LoVo (cell line): ENCODE results near the gene FSTL4.
A peak's percentile ranks its signal among the peaks of the same experiment; 100 is the strongest.

ENCODE experiments used
- DNase-seq: peaks from one replicate; pipeline ENCODE4 v3.0.0-alpha.2; 2016; ENCODE audit warnings: low spot score

FSTL4 gene

GRCh38 chr5:133427121-133427777 lies 185.1 kb downstream of the FSTL4 start:
- no peak for DNase-seq

DNA sequence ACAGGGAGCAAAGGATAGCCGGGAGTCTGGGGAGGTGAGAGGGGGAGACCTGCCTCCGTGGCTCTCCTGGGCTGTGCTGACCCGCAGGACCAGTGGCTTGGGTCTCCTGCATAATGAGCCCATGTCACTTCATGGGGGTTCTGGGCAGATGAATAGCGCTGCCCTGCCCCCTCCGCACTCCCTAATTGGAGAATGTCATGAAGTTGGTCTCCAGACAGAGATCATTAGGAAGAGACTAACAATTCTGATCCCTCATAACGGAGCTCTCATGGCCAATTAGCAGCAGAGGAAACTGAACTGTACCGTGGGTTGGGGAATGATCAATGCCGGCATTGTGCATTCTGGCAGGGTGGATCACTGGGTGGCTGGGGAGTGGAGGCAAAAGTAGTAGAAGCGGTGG lies 186.1 kb downstream of the FSTL4 start:
- no peak for DNase-seq

DNA sequence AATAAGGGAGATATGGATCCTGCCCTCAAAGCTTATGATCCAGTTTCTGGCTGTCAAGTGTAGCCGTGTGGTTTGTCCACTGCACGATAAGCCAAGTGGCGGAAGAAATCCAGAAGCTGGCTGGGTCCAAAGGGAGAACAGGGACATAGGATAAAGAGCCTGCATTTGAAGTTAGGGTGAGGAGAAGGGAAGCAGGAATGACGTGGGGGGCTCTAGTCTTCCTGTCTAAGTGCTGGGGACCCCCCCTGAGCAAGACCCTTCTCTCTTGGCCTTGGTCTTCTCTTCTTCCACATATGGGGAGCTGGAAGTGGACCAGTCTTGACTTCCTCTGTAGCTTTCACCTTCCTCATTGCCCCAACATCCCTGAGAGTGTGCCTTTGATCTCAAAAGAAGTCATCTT lies 186.6 kb downstream of the FSTL4 start:
- no peak for DNase-seq

DNA sequence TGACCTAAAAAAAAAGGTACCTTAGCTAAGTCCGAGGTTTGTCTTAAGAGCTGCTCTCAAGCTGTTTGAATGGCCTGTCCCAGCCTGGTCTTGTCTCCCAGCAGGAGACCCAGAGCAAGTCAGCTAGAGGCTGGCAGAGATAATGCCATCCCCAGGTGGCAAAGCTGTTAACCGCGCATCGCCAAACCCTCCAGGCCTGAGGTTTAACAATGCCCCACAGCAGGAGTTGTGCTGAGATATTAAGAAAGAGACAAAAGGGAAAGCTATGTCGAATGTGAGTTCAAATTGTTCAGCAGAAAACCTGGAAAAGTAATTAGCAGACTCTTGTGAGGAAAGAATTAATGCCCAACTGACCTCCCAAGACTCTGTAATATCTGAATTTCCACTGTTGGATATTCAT lies 187.1 kb downstream of the FSTL4 start:
- no peak for DNase-seq

- peak; percentile 64 for DNase-seq
Observed at GRCh38 chr5:133423618-133424282, 188.6 kb downstream of the FSTL4 start.

GRCh38 chr5:133423011-133423617 lies 189.2 kb downstream of the FSTL4 start:
- no peak for DNase-seq

- DNase-seq = no peak
Observed at GRCh38 chr5:133421806-133422205, 190.5 kb downstream of the FSTL4 start.

DNA sequence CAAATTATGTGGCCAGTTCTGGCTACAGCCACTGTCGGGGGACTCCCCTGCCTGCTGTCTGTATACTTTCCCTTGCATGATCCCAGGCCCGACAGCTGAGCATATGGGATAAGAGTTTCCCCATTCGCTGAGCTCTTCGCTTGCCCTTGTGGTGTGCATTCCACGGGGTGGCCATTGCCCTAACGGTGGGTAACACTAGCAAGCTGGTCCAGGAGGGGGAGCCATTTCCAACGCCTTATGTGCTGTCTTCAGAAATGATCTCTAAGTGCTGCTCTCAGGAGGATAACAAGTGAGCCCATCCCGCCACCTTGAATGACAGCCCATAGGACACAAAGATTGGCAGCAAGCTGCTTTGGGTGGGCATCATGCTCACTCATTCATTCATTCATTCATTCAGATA lies 190.9 kb downstream of the FSTL4 start:
- no peak for DNase-seq

DNA sequence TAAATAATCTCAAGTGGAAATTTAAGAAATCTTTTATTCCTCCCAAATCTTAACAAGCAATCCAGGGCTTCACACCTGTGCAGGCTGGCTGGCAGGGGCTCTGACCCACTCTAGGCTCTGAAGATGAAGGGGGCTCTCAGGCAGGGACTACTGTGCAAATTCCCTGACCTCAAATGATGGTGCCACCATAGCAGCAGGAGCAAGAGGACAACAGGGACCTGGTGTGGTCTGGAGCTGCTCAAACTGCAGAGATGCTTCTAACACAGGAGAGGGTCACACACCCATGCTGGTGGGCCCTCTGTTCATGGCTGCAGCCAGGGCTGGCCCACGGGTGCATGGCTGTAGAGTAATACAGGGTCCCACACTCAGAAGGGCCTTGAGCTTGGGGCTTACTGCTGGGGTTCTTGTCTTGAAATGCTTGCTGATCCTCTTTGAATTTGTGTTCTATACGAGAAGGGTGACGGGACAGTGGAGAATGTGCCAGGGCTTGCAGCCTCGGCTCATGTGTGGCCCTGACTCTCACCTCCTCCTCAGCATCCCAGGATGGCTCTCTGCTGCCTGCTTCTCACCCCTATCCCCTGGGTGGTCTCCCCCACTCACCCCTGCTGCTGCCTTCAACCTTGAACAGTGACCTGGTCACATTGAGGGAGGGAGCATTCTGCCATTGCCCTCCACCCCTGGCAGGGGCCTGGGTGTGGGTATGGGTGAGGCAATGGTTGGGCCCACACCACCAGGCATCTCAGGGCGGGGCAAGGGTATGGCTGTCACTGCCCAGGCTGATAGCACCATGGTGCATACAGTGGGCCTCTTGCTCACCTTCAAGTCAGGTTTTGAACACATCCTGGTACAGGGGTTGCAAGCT lies 191.7 kb downstream of the FSTL4 start:
- DNase-seq = no peak

GRCh38 chr5:133415906-133416305 lies 196.4 kb downstream of the FSTL4 start:
- DNase-seq = no peak

DNA sequence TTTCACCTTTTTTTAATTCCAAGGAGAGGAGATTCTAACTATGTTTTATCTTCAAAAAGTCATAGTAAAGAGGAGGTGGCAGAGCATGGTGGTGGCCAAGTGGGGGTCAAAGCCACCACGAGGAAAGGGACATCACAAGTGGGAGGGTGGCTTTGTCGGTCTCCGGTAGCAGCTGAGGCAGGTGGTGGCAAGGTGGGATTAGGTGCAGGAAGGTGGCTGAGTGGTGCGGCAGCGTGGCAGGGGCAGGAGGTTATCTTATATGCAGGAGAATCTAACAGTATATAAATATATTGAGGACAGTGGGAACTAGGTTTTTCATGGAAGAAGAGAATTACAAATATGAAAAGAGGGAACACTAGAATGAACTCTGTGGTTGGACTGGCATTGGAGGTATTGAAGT lies 196.8 kb downstream of the FSTL4 start:
- no peak for DNase-seq

DNA sequence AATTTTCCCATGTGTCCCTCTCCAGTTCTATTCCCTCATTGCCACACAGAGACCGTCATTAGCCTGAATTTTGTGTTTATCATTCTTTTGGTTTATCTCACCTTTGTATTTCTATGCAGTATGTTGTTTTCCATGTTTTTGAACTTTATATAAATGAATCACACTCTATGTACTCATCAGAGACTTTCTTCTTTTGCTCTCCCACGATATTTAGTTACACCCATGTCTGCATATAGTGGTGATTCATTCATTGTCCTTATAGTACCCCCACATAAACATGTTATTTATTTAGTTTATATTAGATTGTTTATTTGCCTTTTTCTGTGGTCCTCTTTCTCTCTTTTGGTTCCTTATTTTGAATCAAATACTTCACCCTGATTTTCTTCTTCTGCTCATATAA lies 199.7 kb downstream of the FSTL4 start:
- DNase-seq = no peak

GRCh38 chr5:133410335-133410828 lies 202.0 kb downstream of the FSTL4 start:
- DNase-seq = no peak

- DNase-seq = no peak
Observed at GRCh38 chr5:133409210-133409674, 203.1 kb downstream of the FSTL4 start.

DNA sequence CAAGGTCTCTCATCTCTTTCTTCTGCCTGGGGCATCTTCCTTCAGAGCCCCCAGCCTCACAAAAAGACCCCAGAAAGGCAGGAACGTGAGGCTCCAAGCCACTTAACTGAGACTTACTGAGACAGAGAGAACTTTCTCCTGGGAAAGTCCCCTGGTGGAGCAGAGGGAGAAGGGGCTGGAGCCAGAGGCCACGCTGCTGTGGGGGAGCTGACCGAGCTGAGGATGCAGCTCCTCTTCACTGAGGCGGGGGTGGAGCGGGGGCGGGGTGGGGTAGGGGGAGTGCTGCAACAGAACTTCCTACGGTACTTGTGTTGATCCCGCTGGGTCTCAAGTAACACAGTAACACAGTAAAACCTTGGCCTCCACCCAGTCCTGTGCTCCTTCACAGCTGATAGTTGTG lies 204.0 kb downstream of the FSTL4 start:
- no peak for DNase-seq

DNA sequence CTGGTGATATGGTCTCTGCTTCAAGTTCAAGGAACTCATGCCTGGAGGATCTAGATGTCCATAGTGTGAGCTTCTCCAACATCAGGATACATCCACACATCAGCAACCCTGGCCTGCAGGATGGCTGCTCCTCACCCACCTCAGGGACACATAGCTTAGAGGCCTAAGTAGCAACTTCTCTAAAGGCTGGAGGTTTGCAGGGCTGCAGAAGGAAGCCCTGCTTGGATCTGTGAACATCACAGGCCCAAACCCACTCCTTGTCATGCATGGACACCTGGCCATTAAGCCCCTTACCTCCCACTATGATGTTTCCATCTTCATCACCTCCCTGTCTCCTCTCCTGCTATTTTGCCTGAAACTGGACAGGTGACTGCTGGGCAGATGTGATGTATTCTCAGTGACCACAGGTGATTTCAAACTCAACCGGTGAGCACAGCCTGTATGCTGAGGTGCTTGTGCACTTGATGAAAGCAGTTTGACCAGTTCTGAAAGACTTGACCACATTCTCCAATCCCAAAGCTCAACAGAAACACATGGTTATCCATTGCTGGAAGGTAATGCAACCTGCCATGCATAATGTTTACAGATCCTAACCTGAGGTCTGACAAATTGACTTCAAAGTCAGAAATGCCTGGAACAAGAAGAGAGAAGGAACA lies 205.2 kb downstream of the FSTL4 start:
- DNase-seq = no peak

DNA sequence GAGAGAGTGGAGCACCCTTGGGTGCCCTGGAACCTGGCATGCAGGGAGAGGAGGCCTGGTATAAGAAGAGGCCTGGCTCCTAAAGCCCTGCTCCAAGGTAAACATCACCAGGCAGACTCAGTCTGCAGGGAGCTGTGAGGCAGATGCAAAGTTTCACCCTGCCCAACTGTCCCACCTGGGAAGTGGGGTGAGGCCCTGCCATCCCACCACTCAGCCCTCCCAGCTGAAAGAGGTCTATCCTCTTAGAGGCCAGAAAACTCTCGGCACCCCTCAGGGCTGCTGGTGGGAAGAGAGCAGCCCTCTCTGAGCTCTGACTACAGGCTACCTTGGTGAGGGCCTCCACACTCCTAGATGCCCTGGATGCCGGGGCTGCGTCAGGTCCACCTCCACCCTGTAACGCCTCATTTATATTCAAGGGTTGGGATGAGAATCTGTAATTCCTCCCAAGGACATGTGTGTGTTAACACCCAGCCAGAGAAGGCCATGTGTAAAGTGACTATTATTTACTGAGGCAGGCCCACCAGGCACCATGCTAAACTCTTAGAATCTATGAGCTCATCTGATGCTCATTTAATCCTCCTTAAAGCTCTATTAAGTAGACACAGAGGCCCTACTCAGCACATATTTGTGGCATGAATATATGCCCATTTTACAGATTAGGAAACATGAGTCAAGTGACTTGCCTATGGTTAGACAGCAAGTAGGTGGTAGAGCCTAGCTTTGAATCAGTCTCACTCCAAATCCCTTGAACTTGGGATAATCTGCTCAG lies 205.9 kb downstream of the FSTL4 start:
- no peak for DNase-seq

GRCh38 chr5:133405275-133406034 lies 206.9 kb downstream of the FSTL4 start:
- no peak for DNase-seq

DNA sequence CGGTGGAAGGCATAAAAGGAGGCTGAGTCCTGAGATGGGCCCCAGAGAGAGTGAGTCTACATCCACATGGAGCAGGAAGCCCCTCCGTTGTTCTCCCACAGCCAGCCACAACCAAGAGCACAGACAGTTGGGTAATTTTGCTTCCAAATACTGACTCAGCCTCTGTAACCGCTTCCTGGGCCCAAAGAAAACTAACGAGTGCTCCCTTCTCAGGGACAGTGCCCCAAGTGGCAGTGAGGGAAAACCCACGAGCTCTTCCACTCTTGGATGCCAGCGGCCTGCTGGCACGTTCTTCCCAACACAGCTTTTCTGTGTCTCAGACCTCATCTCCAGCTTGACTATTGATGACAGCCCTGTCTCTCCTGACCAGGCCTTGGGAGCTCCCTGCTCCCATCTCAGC lies 207.6 kb downstream of the FSTL4 start:
- DNase-seq = no peak

- no peak for DNase-seq
Observed at GRCh38 chr5:133403741-133404364, 208.5 kb downstream of the FSTL4 start.
